ENCODE data around the gene XAB2.
A peak's percentile ranks its signal among the peaks of the same experiment; 100 is the strongest.

The XAB2 gene

GRCh38 chr19:7602240-7602934 is 27.0 kb downstream of the XAB2 start:
- no peak for TF ChIP-seq CTCF (conservative IDR thresholded peaks at IDR 0.05; ENCODE audit: low read depth, low read length)
- H3K4me3 ChIP-seq (ENCODE audit: low read length): no peak overlapping the region
- no peak for DNase-seq (ENCODE audit: low read depth)

- DNase-seq (ENCODE audit: low read depth): no peak
- H3K4me3 ChIP-seq (ENCODE audit: low read length): no peak overlapping the region
- TF ChIP-seq CTCF (conservative IDR thresholded peaks at IDR 0.05; ENCODE audit: low read depth, low read length): no peak
Measured at GRCh38 chr19:7600721-7601120, 28.6 kb downstream of the XAB2 start.

GRCh38 chr19:7598180-7598579 is 31.2 kb downstream of the XAB2 start:
- no peak overlapping the region for H3K4me3 ChIP-seq (ENCODE audit: low read length)
- no peak for DNase-seq (ENCODE audit: low read depth)
- TF ChIP-seq CTCF (conservative IDR thresholded peaks at IDR 0.05; ENCODE audit: low read depth, low read length): no peak

- no peak for TF ChIP-seq CTCF (conservative IDR thresholded peaks at IDR 0.05; ENCODE audit: low read depth, low read length)
- no peak for DNase-seq (ENCODE audit: low read depth)
Measured at GRCh38 chr19:7597689-7598088, 31.7 kb downstream of the XAB2 start.

GRCh38 chr19:7596211-7596937 is 33.0 kb downstream of the XAB2 start:
- peak overlapping the region; percentile 57 for H3K4me3 ChIP-seq (ENCODE audit: low read length)
- peak; percentile 9 for TF ChIP-seq CTCF (conservative IDR thresholded peaks at IDR 0.05; ENCODE audit: low read depth, low read length)
- no peak for DNase-seq (ENCODE audit: low read depth)

More at GRCh38 chr19:7597689-7598088, 31.7 kb downstream of the XAB2 start:
- H3K4me3 ChIP-seq (ENCODE audit: low read length): no peak overlapping the region

GRCh38 chr19:7595466-7596133 is 33.7 kb downstream of the XAB2 start, which contains the start of gene CAMSAP3:
Gene CAMSAP3, plus strand, starts transcription at chr19:7595863. Its CDS starts 140 bp downstream, at chr19:7596003.
- no peak for TF ChIP-seq CTCF (conservative IDR thresholded peaks at IDR 0.05; ENCODE audit: low read depth, low read length)
- peak; percentile 9 for DNase-seq (ENCODE audit: low read depth)
- peak within 1 kb of the TSS; percentile 57 for H3K4me3 ChIP-seq (ENCODE audit: low read length)
